ENCODE data around the gene MED27. TPM values are rescaled to one million over a fixed set of nuclear protein-coding genes. Genes with fewer than 3 reads are reported as not detected.

MED27 gene
- total and polyA plus RNA-seq, 2 of the 8 experiments (the other 6 are each of a cell fraction or from before 2014, with no cell fraction given) = 29.9 to 56.5 TPM

- Histone ChIP-seq H3K4ac (replicated peaks; ENCODE audit: insufficient read length, low read depth, low read length) (no peak overlapping the region), H3K23ac (ENCODE audit: insufficient read length) (no peak overlapping the region), H2AFZ (ENCODE audit: low read length) (no peak overlapping the region), H3K56ac (replicated peaks; ENCODE audit: insufficient read length, low read depth, low read length) (no peak overlapping the region), H3K4me3 (ENCODE audit: extremely low read depth in 1 of 4, insufficient read depth in 2 of 4, low read depth in 3 of 4, low read length in 4 of 4) (no peak overlapping the region), H4K5ac (ENCODE audit: insufficient read length, low read depth, low read length) (no peak overlapping the region), H4K20me1 (replicated peaks in 1 of 2; ENCODE audit: control insufficient read depth in 1 of 2, insufficient read depth in 2 of 2, low read length in 2 of 2) (peaks cover 0 to 2% of the 10 kb centered on the region in 2 experiments), H4K91ac (replicated peaks; ENCODE audit: insufficient read length, low read length) (no peak overlapping the region), H3K79me2 (ENCODE audit: control insufficient read depth in 1 of 2, insufficient read depth in 2 of 2, low read length in 2 of 2) (no peaks in the 10 kb centered on the region), H3K23me2 (ENCODE audit: low read depth, low read length) (0 out of 2 replicates have a peak, but pooled peaks cover 2% of the 10 kb centered on the region), H4K8ac (ENCODE audit: extremely low read depth, insufficient read depth, low read length) (no peak overlapping the region), H2BK20ac (ENCODE audit: low read length) (no peak overlapping the region), H3K9ac (replicated peaks in 1 of 4; ENCODE audit: extremely low read depth in 1 of 4, low read depth in 3 of 4, low read length in 3 of 4) (no peak overlapping the region), H3K18ac (ENCODE audit: extremely low read depth, low read length) (no peak overlapping the region), H2BK12ac (ENCODE audit: low read depth, low read length) (no peak overlapping the region), H2BK120ac (replicated peaks; ENCODE audit: low read depth, low read length) (no peak overlapping the region), H2BK15ac (ENCODE audit: low read length) (no peak overlapping the region), H3K27me3 (replicated peaks in 1 of 4; ENCODE audit: control insufficient read depth in 3 of 4, extremely low read depth in 1 of 4, insufficient read depth in 3 of 4, low read length in 3 of 4) (no peaks in the 10 kb centered on the region), H3K9me3 (ENCODE audit: insufficient read depth in 2 of 2, low read depth in 1 of 2, low read length in 1 of 2) (no peaks in the 10 kb centered on the region), H3K14ac (ENCODE audit: insufficient read length) (no peak overlapping the region), H3K36me3 (ENCODE audit: control insufficient read depth in 2 of 4, insufficient read depth in 4 of 4, low read length in 3 of 4) (no peaks in the 10 kb centered on the region; a peak in 2 of 8 replicates), H2AK5ac (ENCODE audit: low read depth, low read length) (no peak overlapping the region), H3K79me1 (ENCODE audit: low read depth, low read length) (peaks cover 3% of the 10 kb centered on the region; the same call in 1 of the 2 replicates), H3K4me1 (replicated peaks in 1 of 4; ENCODE audit: control insufficient read depth in 3 of 4, insufficient read depth in 4 of 4, low read length in 3 of 4) (peaks cover 0 to 17% (median 9%) of the 10 kb centered on the region in 4 experiments; a peak in 5 of 7 replicates), H3K27ac (ENCODE audit: low read depth, low read length) (no peak overlapping the region), H2BK5ac (ENCODE audit: low read depth, low read length) (no peak overlapping the region), H3K4me2 (ENCODE audit: insufficient read depth in 1 of 2, low read depth in 2 of 2, low read length in 2 of 2) (no peak overlapping the region)
- no peak for FAIRE-seq
- ChIA-PET CTCF (ENCODE audit: partially characterized antibody) (interaction anchor here (1.4 to 3.3 kb wide), 2 partner anchors 12 to 17 kb away, joined by 3 to 18 read pairs; no protein-coding TSS in a partner anchor), POLR2A (ENCODE audit: partially characterized antibody) (no interaction called here)
- no peak for DNase-seq (ENCODE audit: low read depth in 1 of 2, low spot score in 2 of 2)
- WGBS, 2 experiments (ENCODE audit: extremely low coverage in 1 of 2, insufficient coverage in 1 of 2, insufficient read length in 1 of 2, insufficient replicate concordance in 2 of 2, low coverage in 1 of 2, low lambda C conversion rate in 2 of 2, missing lambda C conversion rate in 1 of 2) = 81% methylated on average over 5 of the region's 5 CpGs; no CpG with 5 or more reads in 1 of the 2 experiments
- TF ChIP-seq MAFK (IDR thresholded peaks at IDR 0.05; ENCODE audit: low read depth, low read length) (no peak), HDAC6 (IDR thresholded peaks at IDR 0.05; ENCODE audit: low read depth, low read length) (no peak), CBX5 (IDR thresholded peaks at IDR 0.05; ENCODE audit: low read depth, low read length) (no peak), BCL11A (IDR thresholded peaks at IDR 0.05; ENCODE audit: low read depth in 2 of 2, low read length in 2 of 2) (no peak), KDM1A (IDR thresholded peaks at IDR 0.05; ENCODE audit: borderline replicate concordance, low read length) (no peak), SAP30 (IDR thresholded peaks at IDR 0.05; ENCODE audit: insufficient read depth, insufficient replicate concordance, low read length) (no peak), CHD1 (IDR thresholded peaks at IDR 0.05; ENCODE audit: low read depth, low read length) (no peak), CTBP2 (IDR thresholded peaks at IDR 0.05; ENCODE audit: borderline replicate concordance, insufficient read depth, insufficient read length, low read length) (no peak), CREB1 (IDR thresholded peaks at IDR 0.05) (no peak), EP300 (IDR thresholded peaks at IDR 0.05; ENCODE audit: borderline replicate concordance in 1 of 2, low read depth in 2 of 2, low read length in 2 of 2) (no peak), JUN (IDR thresholded peaks at IDR 0.05; ENCODE audit: low read depth, low read length) (no peak), CEBPB (IDR thresholded peaks at IDR 0.05; ENCODE audit: low read depth, low read length) (no peak), JUND (IDR thresholded peaks at IDR 0.05; ENCODE audit: low read length) (no peak)
Observed at GRCh38 chr9:131942146-131942720, 137.4 kb downstream of the MED27 start.
